H4 (cell line): ENCODE results near the gene CAMK4. TPM values are rescaled to one million over a fixed set of nuclear protein-coding genes. Genes with fewer than 3 reads are reported as not detected.
A peak's percentile ranks its signal among the peaks of the same experiment; 100 is the strongest.

Source experiments
- DNase-seq: peaks from one replicate; pipeline ENCODE4 v3.0.0-alpha.2; 2015; ENCODE audit warnings: low spot score
- total RNA-seq: library from RNA; depleted of rRNA; stranded (reverse); fragments of >200 nt; shearing (Covaris generic); gene quantifications from 2 replicates; pipeline ENCODE4 v1.2.3, GENCODE V29; 2014; rRNA removed

The CAMK4 gene
- 8.8 and 22.5 TPM in 2 replicates for total RNA-seq

GRCh38 chr5:111223787-111224560, at the start of gene CAMK4:
Gene CAMK4, plus strand, starts transcription at chr5:111224384. Its CDS starts 100 bp downstream, at chr5:111224484.
- peak; percentile 89 for DNase-seq

GRCh38 chr5:111183064-111183463, 41.1 kb upstream of the CAMK4 start:
- no peak for DNase-seq

GRCh38 chr5:111187079-111187478, 37.1 kb upstream of the CAMK4 start:
- no peak for DNase-seq

GRCh38 chr5:111194053-111194452, 30.1 kb upstream of the CAMK4 start:
- no peak for DNase-seq

- DNase-seq: no peak
Measured at GRCh38 chr5:111194925-111195324, 29.3 kb upstream of the CAMK4 start.

- peak; percentile 18 for DNase-seq
Measured at GRCh38 chr5:111197523-111197922, 26.7 kb upstream of the CAMK4 start.

GRCh38 chr5:111198281-111198966, 25.8 kb upstream of the CAMK4 start:
- DNase-seq: no peak

GRCh38 chr5:111200828-111201227, 23.4 kb upstream of the CAMK4 start:
- DNase-seq: no peak

- no peak for DNase-seq
Measured at GRCh38 chr5:111201705-111202104, 22.5 kb upstream of the CAMK4 start.

GRCh38 chr5:111211341-111211740, 12.8 kb upstream of the CAMK4 start:
- DNase-seq: no peak

GRCh38 chr5:111214052-111214742, 10.0 kb upstream of the CAMK4 start:
- no peak for DNase-seq

- no peak for DNase-seq
Measured at GRCh38 chr5:111215971-111216370, 8.2 kb upstream of the CAMK4 start.

GRCh38 chr5:111221139-111221538, 3.0 kb upstream of the CAMK4 start:
- no peak for DNase-seq

- DNase-seq: no peak
Measured at GRCh38 chr5:111223101-111223786, 940 bp upstream of the CAMK4 start.

GRCh38 chr5:111224561-111225345, 569 bp downstream of the CAMK4 start:
- peak; percentile 14 for DNase-seq

- DNase-seq: no peak
Measured at GRCh38 chr5:111225926-111226325, 1.7 kb downstream of the CAMK4 start.

GRCh38 chr5:111226556-111226955, 2.4 kb downstream of the CAMK4 start:
- no peak for DNase-seq

- no peak for DNase-seq
Measured at GRCh38 chr5:111227226-111227782, 3.1 kb downstream of the CAMK4 start.

GRCh38 chr5:111227801-111228200, 3.6 kb downstream of the CAMK4 start:
- peak; percentile 92 for DNase-seq

- DNase-seq: no peak
Measured at GRCh38 chr5:111228520-111229220, 4.5 kb downstream of the CAMK4 start.
